PC-3 (cell line): ENCODE results near the gene MPP2. TPM values are rescaled to one million over a fixed set of nuclear protein-coding genes. Genes with fewer than 3 reads are reported as not detected.

Source experiments
- ATAC-seq: fragments of 200-7000 bp; cut with Tn5 transposase; 2 replicates; pipeline ENCODE4 v1.9.1; 2020; ENCODE audit warnings: mild to moderate bottlenecking, moderate library complexity
- Bru-seq: library from RNA; stranded (reverse); fragments of 400-500 nt; gene quantifications from one replicate; lab custom pipeline; 2021; lab: Mats Ljungman, UMichigan
- BruChase-seq, 2 experiments: library from RNA; stranded (reverse); fragments of 400-500 nt; gene quantifications; one replicate each; lab custom pipeline; 2021; lab: Mats Ljungman, UMichigan
- BruUV-seq: library from RNA; stranded (reverse); fragments of 400-500 nt; replicated peaks from 2 replicates; lab custom pipeline; 2021; lab: Mats Ljungman, UMichigan
- CTCF ChIA-PET: fragments of 300-600 bp; sonication (Branson Sonifier 250); formaldehyde crosslinking; loops from one replicate; lab custom pipeline; 2022; ENCODE audit warnings: antibody characterized with exemption; lab: Charles Lee
- POLR2A ChIA-PET: fragments of 300-600 bp; sonication (Branson Sonifier 250); formaldehyde crosslinking; loops from one replicate; lab custom pipeline; 2022; ENCODE audit warnings: antibody characterized with exemption; ENCODE audit not compliant: unreplicated experiment; lab: Charles Lee
- DNase-seq: peaks from one replicate; pipeline ENCODE4 v3.0.0-alpha.2; 2015
- H2AFZ ChIP-seq: fragments of 300-600 bp; sonication (generic); 2 replicates; pipeline ENCODE4 v1.6.0; 2016; ENCODE audit warnings: antibody characterized with exemption, low read length
- H3F3A ChIP-seq: fragments of 300-600 bp; sonication (generic); one replicate; pipeline ENCODE4 v1.6.0; 2017; ENCODE audit warnings: antibody characterized with exemption, low read length, control low read depth, mild to moderate bottlenecking; ENCODE audit not compliant: unreplicated experiment
- H3K27ac ChIP-seq: fragments of 300-600 bp; sonication (generic); 2 replicates; pipeline ENCODE4 v1.5.1; 2016; ENCODE audit warnings: mild to moderate bottlenecking, low read length
- H3K27me3 ChIP-seq: fragments of 300-600 bp; sonication (generic); 2 replicates; pipeline ENCODE4 v1.6.1; 2016; ENCODE audit warnings: low read length, mixed read lengths
- H3K36me3 ChIP-seq: fragments of 300-600 bp; sonication (generic); 2 replicates; pipeline ENCODE4 v1.6.1; 2016; ENCODE audit warnings: low read depth, mixed run types, low read length, mixed read lengths
- H3K4me1 ChIP-seq: fragments of 300-600 bp; sonication (generic); 2 replicates; pipeline ENCODE4 v1.5.1; 2016; ENCODE audit warnings: low read length; ENCODE audit not compliant: insufficient read depth
- H3K4me2 ChIP-seq: fragments of 300-600 bp; sonication (generic); 2 replicates; pipeline ENCODE4 v1.6.0; 2016; ENCODE audit warnings: low read length
- H3K4me3 ChIP-seq: fragments of 300-600 bp; sonication (generic); 2 replicates; pipeline ENCODE4 v1.5.1; 2016; ENCODE audit warnings: mild to moderate bottlenecking, low read length, mixed read lengths
- H3K79me2 ChIP-seq: fragments of 300-600 bp; sonication (generic); 2 replicates; pipeline ENCODE4 v1.6.1; 2017; ENCODE audit warnings: low read length, mixed read lengths
- H3K9ac ChIP-seq: fragments of 300-600 bp; sonication (generic); 2 replicates; pipeline ENCODE4 v1.6.0; 2016; ENCODE audit warnings: mild to moderate bottlenecking, low read length
- H3K9me2 ChIP-seq: fragments of 300-600 bp; sonication (generic); replicated peaks from 2 replicates; pipeline ENCODE4 v1.6.1; 2016; ENCODE audit warnings: mixed run types, low read length, mixed read lengths
- H3K9me3 ChIP-seq: fragments of 300-600 bp; sonication (generic); 2 replicates; pipeline ENCODE4 v1.6.1; 2016; ENCODE audit warnings: low read length, mixed read lengths
- H4K20me1 ChIP-seq: fragments of 300-600 bp; sonication (generic); 2 replicates; pipeline ENCODE4 v1.6.1; 2016; ENCODE audit warnings: low read length, mixed read lengths
- CTCF ChIP-seq: fragments of 300-600 bp; sonication (generic); conservative IDR thresholded peaks from 2 replicates; pipeline ENCODE4 v1.5.1; 2017; ENCODE audit warnings: antibody characterized with exemption, low read depth, mild to moderate bottlenecking, low read length
- EZH2 ChIP-seq: fragments of 300-600 bp; sonication (generic); IDR thresholded peaks from one replicate; pipeline ENCODE4 v1.6.1; 2017; ENCODE audit warnings: antibody characterized with exemption, mild to moderate bottlenecking, low read length; ENCODE audit not compliant: unreplicated experiment
- EZH2phosphoT487 ChIP-seq: fragments of 300-600 bp; sonication (generic); IDR thresholded peaks from 2 replicates; pipeline ENCODE4 v1.6.1; 2018; ENCODE audit warnings: mild to moderate bottlenecking, antibody characterized with exemption, low read length, borderline replicate concordance
- intact Hi-C: fragments of 100-400 bp; cut with micrococcal nuclease; formaldehyde crosslinking; loops from 2 replicates; pipeline ENCODE4 v1.9.0; 2023
- long read RNA-seq: library from polyadenylated mRNA; unstranded; transcript quantifications from one replicate; pipeline ENCODE4 v2.0.0, GENCODE V29; 2021; ENCODE audit not compliant: unreplicated experiment
- total RNA-seq: library from RNA; depleted of rRNA; stranded (reverse); fragments of >200 nt; gene quantifications from 2 replicates; pipeline ENCODE4 v1.2.3, GENCODE V29; 2014; rRNA removed

The MPP2 gene, protein sequence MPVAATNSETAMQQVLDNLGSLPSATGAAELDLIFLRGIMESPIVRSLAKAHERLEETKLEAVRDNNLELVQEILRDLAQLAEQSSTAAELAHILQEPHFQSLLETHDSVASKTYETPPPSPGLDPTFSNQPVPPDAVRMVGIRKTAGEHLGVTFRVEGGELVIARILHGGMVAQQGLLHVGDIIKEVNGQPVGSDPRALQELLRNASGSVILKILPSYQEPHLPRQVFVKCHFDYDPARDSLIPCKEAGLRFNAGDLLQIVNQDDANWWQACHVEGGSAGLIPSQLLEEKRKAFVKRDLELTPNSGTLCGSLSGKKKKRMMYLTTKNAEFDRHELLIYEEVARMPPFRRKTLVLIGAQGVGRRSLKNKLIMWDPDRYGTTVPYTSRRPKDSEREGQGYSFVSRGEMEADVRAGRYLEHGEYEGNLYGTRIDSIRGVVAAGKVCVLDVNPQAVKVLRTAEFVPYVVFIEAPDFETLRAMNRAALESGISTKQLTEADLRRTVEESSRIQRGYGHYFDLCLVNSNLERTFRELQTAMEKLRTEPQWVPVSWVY
- total RNA-seq (7.7 and 8.2 TPM in 2 replicates), Bru-seq, nascent RNA (percentile 34 among the genes with signal in this experiment), BruChase-seq, experiment 1, labeled RNA remaining after a 6-hour chase (percentile 34 among the genes with signal in this experiment), BruChase-seq, experiment 2, labeled RNA remaining after a 2-hour chase (percentile 26 among the genes with signal in this experiment)
- long read RNA-seq, full-length matches to known transcripts = 4 of 17 reads
- long read RNA-seq, partial matches to known transcripts = 7 of 17 reads
- long read RNA-seq, other reads (novel, unspliced or antisense) = 6 of 17 reads

- Histone ChIP-seq H2AFZ (peak within 1 kb of the TSS; percentile 54), H3K36me3 (no peaks in the 10 kb centered on the region), H4K20me1 (no peaks in the 10 kb centered on the region), H3K27ac (no peak within 1 kb of the TSS), H3K9ac (no peak within 1 kb of the TSS), H3K9me3 (no peaks in the 10 kb centered on the region), H3K9me2 (no peaks in the 10 kb centered on the region), H3K79me2 (no peaks in the 10 kb centered on the region), H3K27me3 (peaks cover 37% of the 10 kb centered on the region), H3K4me3 (peak within 1 kb of the TSS; percentile 40; the same call in 1 of the 2 replicates), H3K4me1 (no peaks in the 10 kb centered on the region), H3K4me2 (peak within 1 kb of the TSS; percentile 67), H3F3A (no peaks in the 10 kb centered on the region)
- no TSS peak for BruUV-seq
- DNase-seq (peak; percentile 32), ATAC-seq (peak; percentile 19; the same call in 1 of the 2 replicates)
- ChIA-PET POLR2A (no interaction called here), CTCF (interaction anchor here (0.7 kb wide), 1 partner anchor 29 kb away, joined by 3 read pairs; no protein-coding TSS in a partner anchor)
- TF ChIP-seq EZH2 (no peak), EZH2phosphoT487 (no peak), CTCF (no peak)
- intact Hi-C loops = no loop called here
Measured at GRCh38 chr17:43907425-43907981, at the start of gene MPP2. Gene MPP2, minus strand, starts transcription at chr17:43907536. Its CDS starts 3,076 bp downstream, at chr17:43904460.

DNA sequence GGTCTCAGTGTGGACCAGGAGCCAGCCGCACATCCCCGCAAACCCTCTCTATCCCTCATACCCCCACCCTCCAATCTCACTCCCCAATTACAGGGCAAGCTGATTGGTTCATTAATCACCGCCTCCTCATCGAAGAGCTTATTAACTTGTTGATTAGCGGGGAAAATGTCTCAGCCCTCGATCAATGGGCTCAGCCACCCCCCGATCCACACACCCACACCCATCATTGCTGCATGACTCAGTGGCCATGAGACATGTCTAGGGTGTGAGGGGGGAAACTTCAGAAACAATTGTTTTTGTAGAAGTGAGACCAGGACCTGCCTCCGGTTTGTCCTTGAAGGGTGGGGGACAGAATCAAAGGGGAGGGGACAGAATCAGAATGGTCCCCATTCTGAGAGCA lies 48.9 kb upstream of the MPP2 start:
- DNase-seq (no peak), ATAC-seq (no peak)
- H3K9me3 ChIP-seq = no peaks in the 10 kb centered on the region
- H3K9ac ChIP-seq = no peak overlapping the region
- no peak overlapping the region for H3K4me3 ChIP-seq
- no peak overlapping the region for H2AFZ ChIP-seq
- no peaks in the 10 kb centered on the region for H3K27me3 ChIP-seq
- H3K4me1 ChIP-seq = no peaks in the 10 kb centered on the region
- H3F3A ChIP-seq = no peaks in the 10 kb centered on the region
- no peaks in the 10 kb centered on the region for H3K36me3 ChIP-seq
- no TSS peak for BruUV-seq
- no peak for TF ChIP-seq EZH2phosphoT487
- TF ChIP-seq EZH2 = no peak
- no peak for TF ChIP-seq CTCF
- no peaks in the 10 kb centered on the region for H3K9me2 ChIP-seq
- H4K20me1 ChIP-seq = no peaks in the 10 kb centered on the region
- H3K79me2 ChIP-seq = no peaks in the 10 kb centered on the region
- intact Hi-C loops = no loop called here
- no peak overlapping the region for H3K27ac ChIP-seq
- ChIA-PET POLR2A (no interaction called here), CTCF (no interaction called here)
- H3K4me2 ChIP-seq = no peak overlapping the region
